Measurements from ENCODE around the gene LYST.

- TF ChIP-seq CTCF (IDR thresholded peaks at IDR 0.05) (no peak), POLR2A (IDR thresholded peaks at IDR 0.05) (no peak)
Observed at GRCh38 chr1:235725434-235725833, 141.3 kb downstream of the LYST start.

Data from prostate gland (tissue), 2 donors.